GM21515 (cell line): Measurements from ENCODE around the gene ADGRG4.

Experiments used
- ATAC-seq: cut with Tn5 transposase; IDR thresholded peaks from one replicate; pipeline ENCODE4 v1.9.1; 2021; ENCODE audit not compliant: unreplicated experiment

The ADGRG4 gene

GRCh38 chrX:136303041-136303440 is 2.3 kb downstream of the ADGRG4 start:
- ATAC-seq, result no peak

DNA sequence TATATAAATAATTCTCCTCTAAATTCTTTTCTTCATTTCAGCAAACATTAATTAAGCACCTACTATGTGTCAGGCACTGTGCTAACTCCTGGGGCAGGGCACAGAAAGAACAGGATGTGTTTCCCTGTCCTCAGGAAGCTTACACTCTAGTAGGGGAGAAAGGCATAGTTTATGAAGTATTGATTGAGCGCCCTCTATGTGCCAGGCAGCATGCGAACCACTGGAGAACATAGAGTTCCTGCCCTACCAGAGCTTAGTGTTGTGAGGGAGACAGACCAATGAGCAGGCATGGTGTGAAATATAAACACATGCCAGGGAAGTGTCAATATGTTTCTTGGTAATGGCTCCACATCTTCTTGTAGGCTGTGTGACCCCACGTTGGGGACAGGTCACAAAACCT is 3.7 kb downstream of the ADGRG4 start:
- no peak for ATAC-seq

DNA sequence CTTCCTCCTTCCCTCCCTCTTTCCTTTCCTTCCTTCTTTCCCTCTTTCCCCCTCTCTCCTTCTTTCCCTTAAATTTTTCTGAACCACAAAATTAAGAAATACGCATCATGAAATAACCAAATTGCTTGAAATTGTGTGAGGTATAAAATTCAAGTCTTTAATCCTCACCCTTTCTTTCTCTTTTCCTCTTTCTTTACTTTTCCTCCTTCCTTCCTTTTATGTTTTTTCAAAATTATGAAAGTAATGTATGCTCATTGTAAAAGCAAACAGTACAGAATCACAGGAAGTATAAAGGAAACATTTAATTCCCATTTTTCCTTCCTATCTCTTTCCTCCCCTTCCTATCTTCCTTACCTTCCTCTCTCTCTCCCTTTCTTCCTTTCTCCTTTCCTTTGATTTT is 5.4 kb downstream of the ADGRG4 start:
- ATAC-seq, result no peak

DNA sequence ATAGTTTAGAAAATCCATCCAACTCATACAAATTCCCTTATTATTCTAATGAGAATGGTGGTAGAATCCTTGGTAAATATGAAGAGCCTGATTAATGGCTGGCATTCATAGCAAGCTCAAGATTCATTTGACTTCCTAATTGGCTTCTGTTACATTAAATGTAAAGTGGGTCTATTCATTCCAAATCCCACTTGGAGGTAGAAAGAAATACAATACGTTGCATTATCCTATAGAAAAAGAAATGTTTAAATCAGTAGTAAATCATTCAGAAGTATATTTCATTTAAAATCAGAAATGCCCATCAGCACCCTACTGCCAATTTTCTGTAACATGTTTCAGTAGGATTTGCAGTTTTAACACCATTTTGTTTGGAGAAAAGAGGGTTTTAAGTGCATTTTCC is 6.7 kb downstream of the ADGRG4 start:
- no peak for ATAC-seq

DNA sequence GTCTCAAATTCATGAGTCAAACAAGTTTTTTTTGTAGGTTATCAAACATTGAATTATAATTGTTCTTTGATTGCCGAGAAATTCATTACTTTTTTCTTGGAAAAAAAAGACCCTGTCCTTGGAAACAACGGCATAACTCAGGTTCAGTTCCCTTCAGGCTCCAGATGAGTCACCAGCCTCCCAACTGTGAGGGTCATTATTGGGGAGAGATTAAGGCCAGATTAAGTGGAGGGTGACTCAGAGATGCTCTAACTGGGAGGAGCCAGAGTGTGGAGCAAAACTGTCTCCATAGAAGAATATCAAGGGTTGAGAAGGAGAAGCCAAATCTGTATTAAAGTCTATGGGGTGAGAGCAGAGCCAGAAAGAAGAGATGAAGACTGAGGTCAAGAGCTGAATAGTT is 9.6 kb downstream of the ADGRG4 start:
- ATAC-seq, result no peak

GRCh38 chrX:136318156-136318555 is 17.4 kb downstream of the ADGRG4 start:
- ATAC-seq, result no peak

GRCh38 chrX:136318895-136319597 is 18.3 kb downstream of the ADGRG4 start:
- ATAC-seq, result no peak

GRCh38 chrX:136319600-136319999 is 18.8 kb downstream of the ADGRG4 start:
- ATAC-seq, result no peak

GRCh38 chrX:136321532-136321931 is 20.8 kb downstream of the ADGRG4 start:
- ATAC-seq, result no peak

DNA sequence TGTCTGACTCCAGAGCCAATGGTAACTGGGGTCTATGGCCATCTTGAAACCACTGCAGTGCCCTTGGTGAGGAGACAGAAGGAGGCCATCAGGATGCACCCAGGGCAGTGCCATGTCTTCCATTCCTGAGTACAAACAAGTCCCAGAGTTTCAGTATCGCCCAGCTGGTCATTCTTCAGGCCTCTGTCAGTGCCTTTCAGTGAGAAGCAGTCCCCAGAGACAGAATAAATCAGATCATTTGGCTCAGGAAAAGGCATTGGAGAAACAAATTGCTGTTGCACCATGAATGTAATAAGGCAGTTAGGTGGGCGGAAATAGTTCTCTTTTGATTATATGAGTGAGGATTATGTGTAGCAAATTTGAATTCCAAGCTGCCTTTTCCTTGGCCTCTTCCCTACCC is 21.3 kb downstream of the ADGRG4 start:
- ATAC-seq, result no peak

GRCh38 chrX:136325377-136325776 is 24.6 kb downstream of the ADGRG4 start:
- ATAC-seq, result no peak

DNA sequence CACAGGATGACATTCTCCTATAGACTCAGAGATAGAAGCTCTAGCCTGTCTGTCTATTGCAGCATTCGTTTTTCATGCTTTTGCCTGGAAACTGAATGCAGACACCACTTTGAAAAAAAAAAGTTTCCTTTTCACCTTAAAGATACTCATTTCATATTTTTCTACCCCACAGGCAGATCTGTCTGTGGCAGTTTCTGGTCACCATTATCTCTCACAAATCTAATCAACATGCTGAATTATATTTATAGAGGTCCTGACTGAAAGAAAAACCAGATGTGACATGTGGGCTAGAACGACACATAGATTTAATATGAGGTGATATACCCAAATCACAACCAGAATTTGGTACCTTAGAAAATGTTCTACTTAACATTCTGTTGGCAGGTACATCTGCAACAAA is 28.2 kb downstream of the ADGRG4 start:
- no peak for ATAC-seq

GRCh38 chrX:136336623-136337022 is 35.9 kb downstream of the ADGRG4 start:
- ATAC-seq, result no peak

- ATAC-seq, result no peak
Observed at GRCh38 chrX:136339702-136340101, 38.9 kb downstream of the ADGRG4 start.

DNA sequence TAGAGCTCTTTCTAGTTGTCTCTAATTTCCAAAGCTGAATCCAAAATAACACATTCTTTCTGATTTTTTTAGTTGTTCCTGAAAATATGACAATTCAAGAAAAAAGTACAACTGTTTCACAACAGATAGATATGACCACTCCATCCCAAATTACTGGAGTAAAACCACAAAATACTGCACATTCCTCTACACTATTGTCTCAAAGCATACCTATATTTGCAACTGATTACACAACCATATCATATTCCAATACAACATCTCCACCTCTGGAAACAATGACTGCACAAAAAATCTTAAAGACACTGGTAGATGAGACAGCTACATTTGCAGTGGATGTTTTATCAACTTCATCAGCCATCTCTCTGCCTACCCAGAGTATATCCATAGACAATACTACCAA is 43.6 kb downstream of the ADGRG4 start:
- no peak for ATAC-seq

DNA sequence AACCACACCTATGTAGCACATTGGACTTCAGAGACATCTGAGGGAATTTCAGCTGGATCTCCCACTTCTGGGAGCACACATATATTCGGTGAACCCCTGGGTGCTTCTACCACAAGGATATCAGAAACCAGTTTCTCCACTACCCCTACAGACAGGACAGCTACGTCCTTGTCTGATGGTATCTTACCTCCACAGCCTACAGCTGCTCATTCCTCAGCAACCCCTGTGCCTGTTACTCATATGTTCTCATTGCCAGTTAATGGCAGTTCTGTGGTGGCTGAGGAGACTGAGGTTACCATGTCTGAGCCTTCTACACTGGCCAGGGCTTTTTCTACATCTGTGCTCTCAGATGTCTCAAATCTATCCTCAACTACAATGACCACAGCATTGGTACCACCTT is 45.7 kb downstream of the ADGRG4 start:
- no peak for ATAC-seq

DNA sequence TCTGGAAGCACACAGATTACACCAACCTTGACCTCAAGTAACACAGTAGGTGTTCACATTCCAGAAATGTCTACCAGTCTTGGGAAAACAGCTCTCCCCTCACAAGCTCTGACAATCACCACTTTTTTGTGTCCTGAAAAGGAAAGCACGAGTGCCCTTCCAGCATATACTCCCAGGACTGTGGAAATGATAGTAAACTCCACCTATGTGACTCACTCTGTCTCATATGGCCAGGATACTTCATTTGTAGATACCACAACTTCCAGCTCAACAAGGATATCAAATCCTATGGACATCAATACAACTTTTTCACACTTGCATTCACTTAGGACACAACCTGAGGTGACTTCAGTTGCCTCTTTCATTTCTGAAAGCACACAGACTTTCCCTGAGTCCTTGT is 46.9 kb downstream of the ADGRG4 start:
- ATAC-seq, result no peak

DNA sequence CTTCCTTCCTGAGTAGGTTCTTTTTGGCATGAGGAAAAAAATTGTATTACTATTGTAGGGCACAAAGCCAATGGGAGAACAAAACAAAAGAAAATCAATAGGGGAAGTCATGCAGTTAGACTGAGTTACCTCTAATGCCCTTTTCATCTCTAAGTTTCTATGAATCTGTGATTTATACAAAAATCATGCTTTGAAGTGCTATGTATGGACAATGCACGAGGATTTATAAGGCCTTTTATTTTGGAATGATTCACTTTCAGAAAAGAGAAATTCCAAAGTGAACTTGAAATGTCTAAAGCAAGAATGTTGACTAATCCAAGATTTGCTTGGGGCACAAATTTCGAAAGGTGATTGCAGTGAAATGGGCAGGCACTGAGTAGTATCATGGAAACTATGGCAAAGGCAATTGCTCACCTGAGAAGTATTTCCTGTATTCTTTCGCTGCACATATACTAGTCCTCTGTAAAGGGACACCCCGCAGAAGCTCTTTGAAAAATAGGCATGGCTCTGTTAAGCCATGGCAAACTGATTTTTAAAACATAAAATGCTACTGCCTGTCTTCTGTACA is 52.8 kb downstream of the ADGRG4 start:
- ATAC-seq, result no peak

GRCh38 chrX:136354201-136354600 is 53.4 kb downstream of the ADGRG4 start:
- ATAC-seq, result no peak

DNA sequence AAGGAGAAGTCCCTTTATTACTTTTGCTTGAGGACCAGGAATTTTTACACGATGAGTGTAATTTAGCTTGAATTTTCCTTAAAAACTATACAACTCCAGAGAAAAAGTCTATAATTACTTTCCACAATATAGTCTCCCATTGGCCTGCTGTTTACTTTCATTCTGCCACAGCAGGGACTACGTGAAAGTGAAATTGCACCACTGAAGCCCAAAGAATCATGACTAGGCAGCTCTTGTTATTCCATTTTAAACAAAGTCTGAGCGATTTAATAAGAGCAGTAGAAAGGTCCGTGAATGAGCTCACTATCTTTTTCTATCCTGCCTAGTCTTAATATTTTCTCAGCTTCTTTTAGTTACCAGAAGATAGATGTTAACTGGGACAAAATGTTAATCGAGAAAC is 68.6 kb downstream of the ADGRG4 start:
- ATAC-seq, result no peak

DNA sequence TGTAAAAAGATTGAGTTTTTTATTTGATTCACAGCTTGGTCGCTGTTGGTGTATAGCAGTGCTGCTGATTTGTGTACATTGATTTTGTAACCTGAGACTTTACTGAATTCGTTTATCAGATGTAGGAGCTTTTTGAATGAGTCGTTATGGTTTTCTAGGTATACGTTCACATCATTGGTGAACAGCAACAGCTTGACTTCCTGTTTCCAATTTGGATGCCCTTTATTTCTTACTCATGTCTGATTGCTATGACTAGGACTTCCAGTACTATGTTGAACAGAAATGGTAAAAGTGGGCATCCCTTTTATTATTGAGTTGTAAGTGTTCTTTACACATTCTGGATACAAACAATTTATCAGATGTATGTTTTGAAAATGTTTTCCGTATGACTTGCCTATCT is 76.0 kb downstream of the ADGRG4 start:
- ATAC-seq, result no peak

DNA sequence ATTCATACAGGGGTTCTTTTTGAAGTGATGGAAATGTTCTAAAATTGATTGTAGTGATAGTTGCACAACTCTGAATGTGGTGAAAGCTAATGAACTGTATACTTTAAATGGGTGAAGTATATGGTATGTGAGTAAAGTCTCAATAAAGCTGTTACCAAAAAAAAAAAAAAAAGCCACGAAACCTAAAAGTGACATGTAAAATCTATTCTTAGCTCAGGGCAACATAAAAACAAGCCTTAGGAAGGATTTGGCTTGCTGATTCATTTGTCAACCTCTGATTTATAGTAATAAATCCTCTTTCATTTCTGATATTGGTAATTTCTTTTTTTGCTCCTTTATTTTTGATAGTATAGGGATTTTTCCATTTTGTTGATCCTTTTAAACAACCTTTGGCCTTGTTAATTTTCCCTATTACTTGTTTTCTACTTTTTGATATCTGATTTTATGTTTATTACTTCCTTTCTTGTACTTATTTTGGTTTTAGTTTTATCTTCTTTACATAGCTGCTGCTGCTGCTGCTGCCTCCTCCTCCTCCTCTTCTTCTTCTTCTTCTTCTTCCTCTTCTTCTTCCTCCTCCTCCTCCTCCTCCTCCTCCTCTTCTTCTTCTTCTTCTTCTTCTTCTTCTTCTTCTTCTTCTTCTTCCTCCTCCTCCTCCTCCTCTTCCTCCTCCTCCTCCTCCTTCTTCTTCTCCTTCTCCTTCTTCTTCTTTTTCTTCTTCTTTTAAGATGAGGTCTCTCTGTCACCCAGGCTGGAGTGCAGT is 79.4 kb downstream of the ADGRG4 start:
- no peak for ATAC-seq
